Vagina (tissue), 2 donors: ENCODE results near the gene TMEM186. TPM values are rescaled to one million over a fixed set of nuclear protein-coding genes. Genes with fewer than 3 reads are reported as not detected.
"Not testable (repeated sequence)": the region's sequence is repeated elsewhere in the genome, so short reads cannot be mapped to it uniquely, and the experiment has no call there.

Experiments
- DNase-seq, 2 donors: peaks; one replicate each; pipeline ENCODE4 v3.0.0-alpha.2; 2017; ENCODE audit errors: extremely low spot score in 2 of 2
- H3K27ac ChIP-seq: fragments of 200-600 bp; sonication (generic); one replicate; pipeline ENCODE4 v1.5.1; 2019
- H3K27me3 ChIP-seq: fragments of 200-600 bp; sonication (generic); one replicate; pipeline ENCODE4 v1.5.1; 2019
- H3K36me3 ChIP-seq, 2 donors: fragments of 200-600 bp; sonication (generic); one replicate each; pipeline ENCODE4 v1.5.1; 2017 to 2019
- H3K4me1 ChIP-seq: fragments of 200-600 bp; sonication (generic); one replicate; pipeline ENCODE4 v1.5.1; 2019
- H3K4me3 ChIP-seq, 2 donors: fragments of 200-600 bp; sonication (generic); 1 replicate in 1 of 2; 2 replicates in 1 of 2; pipeline ENCODE4 v1.5.1; 2016 to 2019
- H3K9me3 ChIP-seq: fragments of 200-600 bp; sonication (generic); one replicate; pipeline ENCODE4 v1.5.1; 2019
- POLR2A ChIP-seq, 2 donors: fragments of 450-650 bp; IDR thresholded peaks; one replicate each; pipeline ENCODE4 v1.6.1; 2017; ENCODE audit warnings: antibody characterized with exemption in 2 of 2, mild to moderate bottlenecking in 2 of 2, moderate library complexity in 2 of 2
- POLR2AphosphoS5 ChIP-seq, 2 donors: sonication (generic); formaldehyde crosslinking; IDR thresholded peaks; one replicate each; pipeline ENCODE4 v1.9.0; 2017; ENCODE audit warnings: antibody characterized with exemption in 2 of 2, mild to moderate bottlenecking in 2 of 2, low read depth in 1 of 2; ENCODE audit not compliant: insufficient read depth in 1 of 2
- intact Hi-C: fragments of 100-400 bp; cut with DNase I; formaldehyde crosslinking; loops from one replicate; pipeline ENCODE4 v1.15.1; 2023
- total RNA-seq: library from RNA; depleted of rRNA; stranded (reverse); fragments of >200 nt; gene quantifications from one replicate; pipeline ENCODE4 v1.2.3, GENCODE V29; 2016
- TF ChIP-seq, protein P1 (sequence below), 3 experiments: fragments of 450-650 bp in 2 of 3; fragments of 200-600 bp in 1 of 3; sonication (generic) in 1 of 3; IDR thresholded peaks; one replicate each; pipeline ENCODE4 v1.5.1; 2017 to 2019; ENCODE audit warnings: antibody characterized with exemption in 3 of 3, mild to moderate bottlenecking in 2 of 3, moderate library complexity in 2 of 3

Gene TMEM186
- total RNA-seq, 1 donor from 2014 or later, result 2.9 TPM

DNA sequence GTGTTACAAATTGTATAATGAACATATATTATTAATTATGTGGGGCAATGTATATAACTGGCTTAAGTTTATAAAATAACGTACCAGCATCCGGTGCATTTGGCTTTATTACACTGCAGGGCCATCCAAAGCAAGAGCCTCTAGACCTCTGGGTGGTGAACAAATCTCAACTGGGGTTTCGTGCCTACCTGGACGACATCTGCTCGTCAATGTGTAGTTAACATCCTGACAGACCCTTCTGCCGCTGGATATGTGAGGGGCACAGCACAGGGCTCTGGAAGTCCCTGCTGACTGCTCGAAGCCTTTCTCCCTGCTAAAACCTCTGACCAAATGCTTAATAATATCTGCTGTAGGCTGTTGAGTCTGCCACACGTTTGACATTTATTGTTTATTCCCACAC, 2.3 kb downstream of the TMEM186 start:
- no peaks in the 10 kb centered on the region for H3K27me3 ChIP-seq
- no peak for DNase-seq
- no peaks in the 10 kb centered on the region for H3K36me3 ChIP-seq
- TF ChIP-seq, protein P1, sequence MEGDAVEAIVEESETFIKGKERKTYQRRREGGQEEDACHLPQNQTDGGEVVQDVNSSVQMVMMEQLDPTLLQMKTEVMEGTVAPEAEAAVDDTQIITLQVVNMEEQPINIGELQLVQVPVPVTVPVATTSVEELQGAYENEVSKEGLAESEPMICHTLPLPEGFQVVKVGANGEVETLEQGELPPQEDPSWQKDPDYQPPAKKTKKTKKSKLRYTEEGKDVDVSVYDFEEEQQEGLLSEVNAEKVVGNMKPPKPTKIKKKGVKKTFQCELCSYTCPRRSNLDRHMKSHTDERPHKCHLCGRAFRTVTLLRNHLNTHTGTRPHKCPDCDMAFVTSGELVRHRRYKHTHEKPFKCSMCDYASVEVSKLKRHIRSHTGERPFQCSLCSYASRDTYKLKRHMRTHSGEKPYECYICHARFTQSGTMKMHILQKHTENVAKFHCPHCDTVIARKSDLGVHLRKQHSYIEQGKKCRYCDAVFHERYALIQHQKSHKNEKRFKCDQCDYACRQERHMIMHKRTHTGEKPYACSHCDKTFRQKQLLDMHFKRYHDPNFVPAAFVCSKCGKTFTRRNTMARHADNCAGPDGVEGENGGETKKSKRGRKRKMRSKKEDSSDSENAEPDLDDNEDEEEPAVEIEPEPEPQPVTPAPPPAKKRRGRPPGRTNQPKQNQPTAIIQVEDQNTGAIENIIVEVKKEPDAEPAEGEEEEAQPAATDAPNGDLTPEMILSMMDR (IDR thresholded peaks at IDR 0.05), result no peak
- TF ChIP-seq POLR2AphosphoS5 (IDR thresholded peaks at IDR 0.05; ENCODE audit: insufficient read depth in 1 of 2, low read depth in 1 of 2), result no peak
- no peak for TF ChIP-seq POLR2A (IDR thresholded peaks at IDR 0.05)
- H3K27ac ChIP-seq, result no peak overlapping the region
- H3K9me3 ChIP-seq, result no peaks in the 10 kb centered on the region
- intact Hi-C loops, result loop anchor here (10.0 kb wide), 1 partner anchor 130 kb away; no protein-coding TSS in a partner anchor
- H3K4me3 ChIP-seq, result no peak overlapping the region
- peaks cover 37% of the 10 kb centered on the region for H3K4me1 ChIP-seq

DNA sequence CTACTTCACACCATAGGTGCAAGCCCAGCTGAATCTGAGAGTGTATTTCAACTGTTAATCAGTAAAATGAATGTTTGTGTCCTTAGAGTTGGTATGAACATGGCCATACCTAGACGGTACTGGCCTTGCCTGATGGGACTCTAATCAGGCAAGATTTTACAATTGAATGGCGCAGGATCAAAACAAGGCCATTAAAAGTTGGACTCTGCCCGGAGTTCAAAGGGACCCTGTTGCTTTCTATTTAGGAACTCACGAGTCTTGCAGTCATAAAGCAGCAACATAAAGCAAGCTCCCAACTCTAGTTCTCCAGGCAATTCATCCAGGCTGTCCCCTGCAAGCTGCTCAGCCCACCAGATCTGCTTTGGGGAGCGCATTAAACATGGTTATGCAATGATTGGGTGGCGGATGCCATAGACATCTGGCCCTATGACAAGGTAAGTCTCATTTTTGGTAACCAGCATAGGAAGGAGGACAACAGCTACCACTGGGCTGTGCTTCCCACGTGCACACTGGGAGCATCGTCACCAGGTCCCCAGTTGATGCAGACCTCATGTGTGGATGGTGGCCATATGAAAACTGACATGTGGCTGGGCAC, 8.8 kb downstream of the TMEM186 start:
- H3K36me3 ChIP-seq, result no peaks in the 10 kb centered on the region
- no peaks in the 10 kb centered on the region for H3K27me3 ChIP-seq
- no peak for DNase-seq
- no peaks in the 10 kb centered on the region for H3K4me1 ChIP-seq
- no peak for TF ChIP-seq POLR2A (IDR thresholded peaks at IDR 0.05)
- no peak for TF ChIP-seq POLR2AphosphoS5 (IDR thresholded peaks at IDR 0.05; ENCODE audit: insufficient read depth in 1 of 2, low read depth in 1 of 2)
- TF ChIP-seq, protein P1 (IDR thresholded peaks at IDR 0.05), result no peak
- H3K9me3 ChIP-seq, result no peaks in the 10 kb centered on the region
- intact Hi-C loops, result no loop called here
- no peak overlapping the region for H3K4me3 ChIP-seq
- no peak overlapping the region for H3K27ac ChIP-seq

DNA sequence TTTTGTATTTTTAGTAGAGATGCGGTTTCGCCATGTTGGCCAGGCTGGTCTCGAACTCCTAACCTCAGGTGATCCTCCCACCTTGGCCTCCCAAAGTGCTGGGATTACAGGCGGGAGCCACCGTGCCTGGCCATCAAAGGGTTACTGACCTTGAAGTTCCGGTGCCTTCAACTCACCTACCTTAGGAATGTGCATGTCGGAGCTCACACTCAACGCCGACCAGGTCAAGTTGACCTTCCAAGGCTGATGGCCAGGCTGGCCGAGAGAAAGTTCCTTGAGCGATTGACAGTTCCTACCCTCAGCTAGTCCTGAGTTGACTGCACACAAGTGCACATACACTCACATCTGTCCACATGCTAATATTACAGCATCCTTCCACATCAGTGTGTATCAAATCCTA, 11.1 kb downstream of the TMEM186 start:
- H3K27me3 ChIP-seq, H3K4me3 ChIP-seq, H3K4me1 ChIP-seq, H3K9me3 ChIP-seq, H3K27ac ChIP-seq, H3K36me3 ChIP-seq, intact Hi-C loops, DNase-seq: not testable (repeated sequence)

DNA sequence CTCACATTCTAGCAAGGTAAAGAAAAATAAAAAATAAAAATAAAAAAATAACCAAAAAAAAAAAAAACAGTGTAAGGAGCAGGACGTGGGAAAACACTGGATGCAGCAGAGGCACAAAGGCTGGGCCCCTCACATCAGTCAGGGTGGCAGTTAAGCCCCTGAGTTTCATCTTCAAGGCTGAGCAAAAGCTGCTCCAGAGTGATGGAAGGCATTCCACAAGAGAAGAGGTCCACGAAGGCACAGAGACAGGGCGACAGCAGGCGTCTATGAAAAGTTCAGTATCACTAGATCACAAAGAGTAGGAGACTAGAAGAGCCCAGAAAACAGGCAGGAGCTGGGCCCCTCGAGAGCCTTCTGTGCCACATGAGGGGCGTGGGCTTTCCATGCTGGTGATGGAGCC, 12.0 kb downstream of the TMEM186 start:
- Histone ChIP-seq H3K27me3 (no peaks in the 10 kb centered on the region), H3K4me1 (no peaks in the 10 kb centered on the region), H3K27ac (no peak overlapping the region), H3K36me3 (no peaks in the 10 kb centered on the region), H3K9me3 (no peaks in the 10 kb centered on the region), H3K4me3 (no peak overlapping the region)
- TF ChIP-seq, protein P1 (IDR thresholded peaks at IDR 0.05), result no peak
- TF ChIP-seq POLR2AphosphoS5 (IDR thresholded peaks at IDR 0.05; ENCODE audit: insufficient read depth in 1 of 2, low read depth in 1 of 2), result no peak
- TF ChIP-seq POLR2A (IDR thresholded peaks at IDR 0.05), result no peak
- intact Hi-C loops, result no loop called here
- no peak for DNase-seq

DNA sequence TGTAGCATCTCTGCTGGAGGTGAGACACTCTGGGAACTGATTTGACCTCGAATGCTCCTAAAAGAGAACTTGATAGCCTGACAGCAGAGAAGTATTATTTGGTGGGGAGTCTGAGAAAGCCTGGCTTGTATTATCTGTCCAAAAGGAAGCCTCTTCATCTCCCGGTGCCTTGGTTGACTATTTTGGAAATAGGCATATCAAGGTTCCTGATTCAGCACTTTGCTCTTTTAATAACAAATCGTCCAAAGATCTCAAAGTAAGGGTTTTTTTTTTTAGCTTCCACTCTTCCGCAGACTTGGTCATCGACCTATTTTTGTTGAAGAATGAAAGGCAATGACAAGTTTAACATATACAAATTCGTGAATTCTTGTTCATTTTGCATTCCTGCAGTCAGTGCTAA, 14.8 kb downstream of the TMEM186 start:
- Histone ChIP-seq H3K4me3 (no peak overlapping the region), H3K36me3 (no peaks in the 10 kb centered on the region), H3K27ac (no peak overlapping the region), H3K9me3 (no peaks in the 10 kb centered on the region), H3K27me3 (no peaks in the 10 kb centered on the region), H3K4me1 (no peaks in the 10 kb centered on the region)
- TF ChIP-seq POLR2AphosphoS5 (IDR thresholded peaks at IDR 0.05; ENCODE audit: insufficient read depth in 1 of 2, low read depth in 1 of 2) (no peak), POLR2A (IDR thresholded peaks at IDR 0.05) (no peak)
- TF ChIP-seq, protein P1 (IDR thresholded peaks at IDR 0.05), result no peak
- no peak for DNase-seq
- intact Hi-C loops, result no loop called here
